Smooth muscle cell of the brain vasculature (primary cell): Measurements from ENCODE around the gene SMIM38.
"Not testable (repeated sequence)": the region's sequence is repeated elsewhere in the genome, so short reads cannot be mapped to it uniquely, and the experiment has no call there.

Experiments
- DNase-seq: peaks from one replicate; pipeline ENCODE4 v3.0.0-alpha.2; 2012; ENCODE audit warnings: low read depth, low spot score

Gene SMIM38

GRCh38 chr11:69122326-69122629, 33.5 kb upstream of the SMIM38 start:
- no peak for DNase-seq

DNA sequence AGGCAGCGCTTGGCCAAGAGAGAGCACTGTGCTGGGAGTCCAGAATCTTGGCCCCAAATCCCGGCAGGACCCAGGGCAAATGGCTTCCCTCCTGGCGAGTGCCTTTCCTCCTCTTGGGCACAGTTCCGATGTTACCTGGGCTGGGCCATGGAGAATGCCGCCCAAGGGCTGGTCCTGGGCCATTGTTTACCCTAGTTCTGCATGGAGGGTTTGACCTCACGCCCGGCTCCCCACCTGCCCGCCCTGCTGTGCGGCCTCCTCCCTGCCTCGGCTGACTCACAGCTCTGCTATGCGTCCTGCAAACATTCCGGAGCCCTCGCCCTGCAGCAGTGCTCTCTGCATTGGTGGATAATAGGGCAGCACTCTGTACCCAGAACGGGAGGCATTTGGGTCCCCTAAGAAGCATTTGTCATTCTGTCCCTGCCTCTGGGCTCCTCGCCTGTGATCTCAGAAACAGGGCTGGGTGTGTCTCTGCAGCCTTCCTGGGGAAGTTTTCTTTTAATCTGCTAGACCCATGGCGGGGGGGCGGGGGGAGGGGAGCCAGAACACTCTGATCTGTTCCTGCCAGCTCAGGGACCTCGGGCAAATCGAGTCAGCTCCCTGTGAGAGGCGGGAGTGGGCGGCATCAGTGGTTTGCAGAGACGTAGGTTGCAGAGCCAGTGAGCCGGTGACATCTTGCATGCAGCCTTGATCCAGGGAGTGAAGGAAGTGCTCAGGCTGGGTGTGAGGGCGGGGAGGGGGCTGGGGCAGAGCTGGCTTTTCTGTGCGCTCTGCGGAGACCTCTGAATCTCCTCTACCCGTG, 32.9 kb upstream of the SMIM38 start:
- peak; percentile 39 for DNase-seq

- DNase-seq: no peak
Observed at GRCh38 chr11:69123593-69124545, 31.9 kb upstream of the SMIM38 start.

DNA sequence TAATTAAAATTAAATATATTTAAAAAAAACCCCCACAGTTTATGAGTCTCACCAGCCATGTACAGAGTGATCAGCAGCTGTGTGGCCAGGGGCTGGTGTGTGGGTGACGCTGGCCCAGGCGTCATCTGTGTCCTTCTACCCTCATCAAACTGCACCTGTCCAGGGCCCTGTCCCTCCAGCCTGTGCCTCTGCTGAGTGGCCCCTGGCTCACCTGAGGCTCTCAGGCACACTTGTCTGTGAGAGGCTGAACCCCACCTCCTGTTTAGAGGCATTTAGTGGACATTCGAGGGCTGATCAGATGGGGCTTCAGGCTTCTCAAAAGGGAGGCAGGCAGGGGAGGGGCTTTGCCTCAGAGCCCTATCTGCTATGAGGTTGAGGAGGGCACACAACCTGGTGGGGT, 29.9 kb upstream of the SMIM38 start:
- DNase-seq: no peak

GRCh38 chr11:69126286-69126685, 29.4 kb upstream of the SMIM38 start:
- DNase-seq: no peak

DNA sequence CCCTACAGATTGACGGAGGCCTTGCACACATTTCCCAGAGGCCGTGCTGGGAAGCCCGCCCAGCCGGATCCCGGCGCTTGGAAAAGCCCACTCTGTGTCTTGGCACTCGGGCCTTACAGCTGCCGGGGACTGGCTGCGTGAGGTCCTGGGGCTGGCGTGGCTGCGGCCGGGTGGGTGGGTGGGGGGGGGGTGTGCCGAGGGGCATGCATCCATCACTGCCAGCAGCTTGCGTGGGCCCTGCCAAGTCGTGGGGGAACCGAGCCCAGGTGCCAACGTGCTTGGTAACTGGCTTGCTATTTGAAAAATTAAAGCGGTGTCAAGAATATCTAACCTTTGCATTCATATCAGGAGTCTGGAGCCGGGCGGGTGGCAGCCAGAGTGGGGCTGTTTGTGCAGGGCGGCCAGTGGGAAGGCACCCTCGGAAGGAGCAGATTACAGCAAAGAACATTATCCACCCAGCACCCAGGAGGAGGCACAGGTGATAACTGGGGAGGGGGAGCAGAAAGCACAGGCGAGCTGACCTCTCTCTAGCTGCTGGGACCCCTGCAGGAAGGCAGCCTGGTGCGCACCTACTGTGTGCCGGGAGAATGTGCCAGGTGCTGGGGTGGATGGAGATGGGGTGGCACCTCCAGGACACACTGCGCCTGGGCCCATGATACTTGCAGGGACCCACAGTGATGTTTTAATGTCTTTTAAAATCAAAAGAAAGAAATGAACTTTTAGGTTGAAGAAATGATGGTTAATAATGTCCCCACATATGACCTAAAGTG, 28.5 kb upstream of the SMIM38 start:
- DNase-seq: no peak

DNA sequence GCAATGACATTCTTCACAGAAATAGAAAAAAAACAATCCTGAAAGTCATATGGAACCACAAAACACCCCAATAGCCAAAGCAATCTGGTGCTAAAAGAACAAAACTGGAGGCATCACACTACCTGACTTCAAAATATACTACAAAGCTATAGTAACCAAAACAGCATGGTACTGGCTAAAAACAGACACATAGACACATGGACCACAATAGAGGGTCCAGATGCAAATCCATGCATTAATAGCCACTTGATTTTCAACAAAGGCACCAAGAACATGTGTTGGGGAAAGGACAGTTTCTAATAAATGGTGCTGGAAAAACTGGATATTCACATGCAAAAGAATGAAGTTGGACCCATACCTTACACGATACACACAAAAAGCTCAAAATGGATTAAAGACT, 27.9 kb upstream of the SMIM38 start:
- DNase-seq: no peak

DNA sequence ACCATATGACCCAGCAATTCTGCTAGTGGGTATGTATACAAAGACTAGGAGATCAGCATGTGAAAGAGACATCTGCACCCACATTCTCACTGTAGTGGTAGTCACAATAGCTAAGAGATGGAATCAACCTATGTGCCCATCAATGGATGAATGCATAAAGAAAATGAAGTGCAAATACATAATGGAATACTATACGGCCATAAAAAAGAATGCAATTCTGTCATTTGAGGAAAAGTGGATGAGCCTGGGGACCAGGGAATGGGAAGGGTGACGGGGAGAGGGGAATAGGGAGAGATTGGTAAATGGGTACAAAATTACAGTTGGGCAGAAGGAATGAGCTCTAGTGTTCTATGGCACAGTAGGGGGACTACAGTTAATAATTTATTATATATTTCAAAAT, 26.7 kb upstream of the SMIM38 start:
- DNase-seq: no peak

GRCh38 chr11:69129647-69130046, 26.1 kb upstream of the SMIM38 start:
- DNase-seq: no peak

- no peak for DNase-seq
Observed at GRCh38 chr11:69130654-69131053, 25.1 kb upstream of the SMIM38 start.

GRCh38 chr11:69131121-69131566, 24.6 kb upstream of the SMIM38 start:
- no peak for DNase-seq

DNA sequence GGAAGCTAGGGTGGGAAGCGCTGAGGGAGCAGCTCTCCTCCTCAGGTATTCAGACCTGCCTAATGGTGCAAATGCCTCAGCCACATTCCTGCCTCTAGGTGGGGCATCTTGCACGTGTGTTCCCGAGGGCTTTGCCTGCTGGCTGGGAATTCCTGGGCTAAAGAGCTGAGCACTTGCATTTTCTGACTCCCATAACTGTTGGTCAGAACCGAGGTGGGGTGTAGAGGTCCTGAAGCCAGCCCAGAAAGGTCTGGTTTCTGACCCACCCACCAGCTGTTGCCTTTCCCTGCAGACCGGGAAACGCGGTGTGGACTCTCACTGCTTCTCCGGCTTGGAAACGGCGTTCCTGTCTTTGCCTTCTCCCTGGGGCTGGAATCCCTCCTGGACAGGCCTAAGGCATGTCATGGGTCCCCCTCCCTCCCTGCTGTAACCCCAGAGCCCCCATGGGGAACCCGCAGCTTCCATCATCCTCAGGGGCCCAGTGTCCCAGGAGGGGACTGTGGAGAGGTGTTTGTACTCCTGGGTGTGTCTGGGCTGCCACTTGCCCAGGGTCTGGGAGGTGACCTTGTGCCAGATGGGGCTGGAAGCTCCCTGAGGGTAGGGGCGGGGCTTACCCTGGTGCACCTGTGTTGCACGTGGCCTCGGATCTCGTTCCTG, 24.0 kb upstream of the SMIM38 start:
- no peak for DNase-seq

DNA sequence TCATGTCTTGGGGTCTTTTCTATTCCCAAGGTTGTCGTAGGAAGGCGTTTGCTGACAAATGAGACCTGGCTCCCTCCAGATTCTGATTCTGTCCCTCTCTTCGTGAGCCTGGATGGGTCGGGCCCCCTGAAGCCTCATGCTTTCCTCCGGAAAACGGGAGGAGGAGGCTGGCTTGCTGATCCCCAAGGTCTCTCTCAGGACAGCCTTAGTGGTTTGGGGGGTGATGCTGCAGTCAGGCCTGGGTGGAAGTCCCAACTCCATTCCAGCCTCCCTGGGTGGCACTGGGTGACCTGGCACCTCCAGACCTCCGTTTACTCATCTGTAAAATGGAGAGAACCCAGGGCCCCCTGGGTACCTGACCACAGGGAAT, 23.4 kb upstream of the SMIM38 start:
- DNase-seq: no peak

- no peak for DNase-seq
Observed at GRCh38 chr11:69133251-69133650, 22.5 kb upstream of the SMIM38 start.

GRCh38 chr11:69134182-69134581, 21.6 kb upstream of the SMIM38 start:
- not testable (repeated sequence) for DNase-seq

DNA sequence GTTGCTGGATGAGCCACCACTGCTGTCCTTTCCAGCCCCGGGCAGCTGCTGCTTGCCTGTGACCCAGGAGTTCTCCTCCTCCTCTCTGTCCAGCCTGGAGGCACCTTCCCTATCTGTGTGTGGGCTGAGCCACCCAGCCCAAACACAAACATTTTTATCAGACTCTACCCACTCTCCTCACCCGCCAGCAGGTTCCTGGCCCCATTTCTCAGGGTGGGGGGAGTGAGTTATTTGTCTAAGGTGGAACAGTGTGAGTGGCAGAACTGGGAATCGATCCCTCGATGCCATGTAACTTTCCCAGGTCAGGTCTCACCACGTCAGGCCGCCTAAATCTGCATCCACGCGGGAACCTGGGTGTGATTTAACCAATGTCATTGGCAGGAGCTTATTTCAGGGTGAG, 20.8 kb upstream of the SMIM38 start:
- DNase-seq: no peak

DNA sequence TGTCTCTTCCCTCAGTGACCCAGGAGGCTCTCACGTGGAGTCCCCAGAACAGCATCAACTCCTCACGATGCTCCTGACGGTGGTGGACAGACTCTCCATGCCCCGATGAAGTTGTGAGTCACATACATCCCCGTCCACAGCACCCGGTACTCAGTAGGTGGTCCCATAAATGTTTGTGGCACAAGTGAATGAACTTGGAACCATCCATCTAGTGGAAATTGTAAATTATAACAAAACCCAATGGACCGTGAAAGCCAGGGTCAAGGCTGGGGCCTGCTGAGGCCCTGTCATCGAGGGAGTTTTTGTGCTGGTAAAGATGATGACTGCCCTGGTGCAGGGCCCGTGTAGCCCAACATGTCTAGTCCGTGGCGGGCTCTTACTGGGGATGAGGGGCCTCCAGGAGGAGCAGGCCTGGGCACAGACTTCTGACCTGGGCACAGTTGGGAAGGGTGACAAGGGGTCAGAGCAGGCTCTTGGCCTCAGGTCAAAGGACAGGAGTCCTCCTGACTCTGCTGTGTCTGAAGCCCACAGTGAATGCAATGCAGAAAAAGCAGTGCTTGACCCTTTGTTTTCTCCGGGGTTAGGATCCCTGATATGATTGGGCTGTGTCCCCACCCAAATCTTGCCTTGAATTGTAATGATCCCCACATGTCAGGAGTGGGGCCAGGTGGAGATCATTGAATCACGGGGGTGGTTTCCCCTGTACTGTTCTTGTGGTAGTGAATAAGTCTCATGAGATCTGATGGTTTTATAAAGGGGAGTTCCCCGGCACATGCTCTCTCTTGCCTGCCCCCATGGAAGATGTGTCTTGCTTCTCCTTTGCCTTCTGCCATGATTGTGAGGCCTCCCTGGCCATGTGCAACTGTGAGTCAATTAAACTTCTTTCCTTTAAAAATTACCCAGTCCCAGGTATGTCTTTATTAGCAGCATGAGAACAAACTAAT, 20.0 kb upstream of the SMIM38 start:
- no peak for DNase-seq

GRCh38 chr11:69136471-69136870, 19.3 kb upstream of the SMIM38 start:
- no peak for DNase-seq

GRCh38 chr11:69137151-69137844, 18.4 kb upstream of the SMIM38 start:
- DNase-seq: no peak

- DNase-seq: no peak
Observed at GRCh38 chr11:69138265-69138664, 17.5 kb upstream of the SMIM38 start.
